CD4-positive, alpha-beta T cell (primary cell): ENCODE results near the gene TBC1D22A. TPM values are rescaled to one million over a fixed set of nuclear protein-coding genes. Genes with fewer than 3 reads are reported as not detected.

Experiments used
- ATAC-seq: fragments of 200-7000 bp; cut with Tn5 transposase; one replicate; pipeline ENCODE4 v1.10.0; 2022; ENCODE audit warnings: mild to moderate bottlenecking; ENCODE audit not compliant: poor library complexity
- CTCF ChIA-PET: fragments of 350-600 bp; sonication (Branson Sonifier 250); formaldehyde crosslinking; loops from one replicate; lab custom pipeline; 2021; ENCODE audit warnings: antibody characterized with exemption, inconsistent platforms; lab: Charles Lee
- POLR2A ChIA-PET: fragments of 350-600 bp; sonication (Branson Sonifier 250); formaldehyde crosslinking; loops from one replicate; lab custom pipeline; 2021; ENCODE audit warnings: antibody characterized with exemption, inconsistent platforms; lab: Charles Lee
- DNase-seq, 14 experiments: peaks; one replicate each; pipeline ENCODE4 v3.0.0-alpha.2; 2013 to 2020; ENCODE audit warnings: mixed read lengths in 2 of 14
- H3K27ac ChIP-seq, 2 donors: one replicate each; pipeline versions ENCODE4 v1.5.1 to v1.7.0; 2013; ENCODE audit warnings: low read length in 2 of 2, low read depth in 1 of 2, mild to moderate bottlenecking in 1 of 2
- H3K27me3 ChIP-seq, 2 experiments: 1 replicate in 1 of 2; 2 replicates in 1 of 2; pipeline versions ENCODE4 v1.6.1 to v1.7.0; 2013; ENCODE audit warnings: low read length in 2 of 2, control low read depth in 1 of 2, mild to moderate bottlenecking in 1 of 2, moderate library complexity in 1 of 2; ENCODE audit not compliant: insufficient read depth in 2 of 2, control insufficient read depth in 1 of 2
- H3K36me3 ChIP-seq: one replicate; pipeline ENCODE4 v1.6.1; 2013; ENCODE audit warnings: low read length, control low read depth; ENCODE audit not compliant: insufficient read depth
- H3K4me1 ChIP-seq: one replicate; pipeline ENCODE4 v1.6.1; 2013; ENCODE audit warnings: low read length, control low read depth; ENCODE audit not compliant: insufficient read depth
- H3K4me3 ChIP-seq: one replicate; pipeline ENCODE4 v1.5.1; 2013; ENCODE audit warnings: mild to moderate bottlenecking, low read length, moderate library complexity
- H3K9me3 ChIP-seq, 2 experiments: 1 replicate in 1 of 2; 2 replicates in 1 of 2; pipeline versions ENCODE4 v1.6.1 to v1.7.0; 2013; ENCODE audit warnings: low read length in 2 of 2, mild to moderate bottlenecking in 2 of 2, control low read depth in 1 of 2, moderate library complexity in 1 of 2; ENCODE audit not compliant: control insufficient read depth in 1 of 2, insufficient read depth in 1 of 2
- H3K27ac Mint-ChIP-seq: one replicate; pipeline ENCODE4 v1.8.0; 2020; ENCODE audit warnings: mixed read lengths
- H3K27me3 Mint-ChIP-seq: one replicate; pipeline ENCODE4 v1.8.0; 2021; ENCODE audit warnings: mixed read lengths
- H3K36me3 Mint-ChIP-seq: one replicate; pipeline ENCODE4 v1.8.0; 2021; ENCODE audit warnings: low read depth, mixed read lengths
- H3K4me1 Mint-ChIP-seq: one replicate; pipeline ENCODE4 v1.8.0; 2021; ENCODE audit warnings: low read depth, mixed read lengths
- H3K4me3 Mint-ChIP-seq: one replicate; pipeline ENCODE4 v1.8.0; 2020; ENCODE audit warnings: mild to moderate bottlenecking, mixed read lengths
- H3K9me3 Mint-ChIP-seq: one replicate; pipeline ENCODE4 v1.8.0; 2020; ENCODE audit warnings: mixed read lengths
- CTCF ChIP-seq: fragments of 200-600 bp; IDR thresholded peaks from one replicate; pipeline ENCODE4 v1.8.0; 2022; ENCODE audit warnings: antibody characterized with exemption, mild to moderate bottlenecking
- intact Hi-C, 2 experiments: fragments of 100-400 bp; cut with DNase I in 1 of 2; cut with micrococcal nuclease in 1 of 2; formaldehyde crosslinking; loops; one replicate each; pipeline versions ENCODE4 v1.15.1 to v1.9.0; 2023 to 2025; cut with DNase I, micrococcal nuclease
- total RNA-seq, 174 experiments: library from RNA in 2 of 174; stranded (reverse) in 2 of 174; gene quantifications; one replicate each; pipeline ENCODE4 v1.2.3 and lab custom pipeline; 2021 to 2026

The TBC1D22A gene
- total RNA-seq, 2 experiments from 2014 or later = 27.1 to 31.7 TPM

- intact Hi-C loops = no loop called here
- Mint-ChIP-seq H3K27ac (no peak overlapping the region), H3K36me3 (peaks cover 89% of the 10 kb centered on the region), H3K9me3 (no peaks in the 10 kb centered on the region), H3K27me3 (no peaks in the 10 kb centered on the region), H3K4me1 (peaks cover 36% of the 10 kb centered on the region), H3K4me3 (no peak overlapping the region)
- H3K27ac ChIP-seq = no peak overlapping the region
- H3K36me3 ChIP-seq = peaks cover 24% of the 10 kb centered on the region
- no peaks in the 10 kb centered on the region for H3K9me3 ChIP-seq
- no peaks in the 10 kb centered on the region for H3K27me3 ChIP-seq
- H3K4me1 ChIP-seq = no peaks in the 10 kb centered on the region
- no peak for TF ChIP-seq CTCF
- no peak for ATAC-seq
- no peak overlapping the region for H3K4me3 ChIP-seq
- POLR2A ChIA-PET = no interaction called here
- CTCF ChIA-PET = no interaction called here
- DNase-seq = no peak
These were observed 62.6 kb downstream of the TBC1D22A start for GRCh38 chr22:46824980-46825544.

- ATAC-seq (no peak), DNase-seq (no peak)
- no peak overlapping the region for H3K4me3 Mint-ChIP-seq
- no peaks in the 10 kb centered on the region for H3K9me3 Mint-ChIP-seq
- peaks cover 86% of the 10 kb centered on the region for H3K36me3 Mint-ChIP-seq
- POLR2A ChIA-PET = interaction anchor here (0.6 to 1.0 kb wide), 2 partner anchors 102 to 251 kb away, joined by 3 to 4 read pairs; no protein-coding TSS in a partner anchor
- no peaks in the 10 kb centered on the region for H3K9me3 ChIP-seq
- TF ChIP-seq CTCF = no peak
- no peaks in the 10 kb centered on the region for H3K27me3 ChIP-seq
- H3K4me3 ChIP-seq = no peak overlapping the region
- H3K4me1 ChIP-seq = no peaks in the 10 kb centered on the region
- intact Hi-C loops = no loop called here
- peaks cover 24% of the 10 kb centered on the region for H3K36me3 ChIP-seq
- no peak overlapping the region for H3K27ac Mint-ChIP-seq
- CTCF ChIA-PET = no interaction called here
- H3K27ac ChIP-seq = no peak overlapping the region
- peaks cover 27% of the 10 kb centered on the region for H3K4me1 Mint-ChIP-seq
- H3K27me3 Mint-ChIP-seq = no peaks in the 10 kb centered on the region
These were observed 64.1 kb downstream of the TBC1D22A start for GRCh38 chr22:46826438-46827135.

- POLR2A ChIA-PET = interaction anchor here (0.6 to 1.0 kb wide), 2 partner anchors 102 to 252 kb away, joined by 3 to 4 read pairs; no protein-coding TSS in a partner anchor
- Histone ChIP-seq H3K9me3 (no peaks in the 10 kb centered on the region), H3K36me3 (peaks cover 24% of the 10 kb centered on the region), H3K27ac (no peak overlapping the region), H3K4me1 (no peaks in the 10 kb centered on the region), H3K27me3 (no peaks in the 10 kb centered on the region), H3K4me3 (no peak overlapping the region)
- Mint-ChIP-seq H3K9me3 (no peaks in the 10 kb centered on the region), H3K27ac (no peak overlapping the region), H3K4me3 (no peak overlapping the region), H3K27me3 (no peaks in the 10 kb centered on the region), H3K4me1 (peaks cover 20% of the 10 kb centered on the region), H3K36me3 (peaks cover 86% of the 10 kb centered on the region)
- intact Hi-C loops = no loop called here
- DNase-seq (peak in 1 of 14 experiments; percentile 39), ATAC-seq (no peak)
- peak; percentile 19 for TF ChIP-seq CTCF
- CTCF ChIA-PET = no interaction called here
These were observed 64.8 kb downstream of the TBC1D22A start for GRCh38 chr22:46827136-46827780.
